Skeletal muscle tissue (tissue), 4 donors: ENCODE measurements around the gene PLAU. TPM values are rescaled to one million over a fixed set of nuclear protein-coding genes. Genes with fewer than 3 reads are reported as not detected.

ENCODE experiments used
- H3K27ac ChIP-seq: one replicate; pipeline ENCODE4 v1.7.0; 2013; ENCODE audit warnings: mild to moderate bottlenecking, low read depth, low read length, inconsistent platforms
- H3K27me3 ChIP-seq, 3 donors: one replicate each; pipeline ENCODE4 v1.7.0; 2013; ENCODE audit warnings: low read length in 3 of 3; ENCODE audit not compliant: control insufficient read depth in 3 of 3, insufficient read depth in 3 of 3
- H3K36me3 ChIP-seq, 3 donors: one replicate each; pipeline ENCODE4 v1.7.0; 2013; ENCODE audit warnings: low read length in 3 of 3; ENCODE audit not compliant: control insufficient read depth in 3 of 3, insufficient read depth in 3 of 3
- H3K4me1 ChIP-seq, 3 donors: one replicate each; pipeline ENCODE4 v1.7.0; 2013; ENCODE audit warnings: low read length in 3 of 3, mild to moderate bottlenecking in 3 of 3; ENCODE audit not compliant: control insufficient read depth in 3 of 3, insufficient read depth in 3 of 3
- H3K4me3 ChIP-seq, 3 donors: one replicate each; pipeline ENCODE4 v1.7.0; 2013; ENCODE audit warnings: low read length in 3 of 3
- H3K9ac ChIP-seq, 3 donors: one replicate each; pipeline ENCODE4 v1.7.0; 2013; ENCODE audit warnings: low read length in 3 of 3, mild to moderate bottlenecking in 3 of 3, moderate library complexity in 2 of 3, low read depth in 1 of 3
- H3K9me3 ChIP-seq, 3 donors: one replicate each; pipeline ENCODE4 v1.7.0; 2013; ENCODE audit warnings: low read length in 3 of 3; ENCODE audit not compliant: control insufficient read depth in 3 of 3
- total RNA-seq: library from RNA; depleted of rRNA; stranded (reverse); fragments of >200 nt; gene quantifications from one replicate; pipeline ENCODE4 v1.2.3, GENCODE V29; 2014
- donor health status: Osteomylitis.

Gene PLAU
- total RNA-seq, 1 donor from 2014 or later = 21.4 TPM

- Histone ChIP-seq H3K27me3 (no peaks in the 10 kb centered on the region), H3K9ac (no peak overlapping the region), H3K4me3 (no peak overlapping the region), H3K36me3 (no peaks in the 10 kb centered on the region), H3K9me3 (no peaks in the 10 kb centered on the region), H3K4me1 (peaks cover 7 to 15% (median 9%) of the 10 kb centered on the region in 3 donors), H3K27ac (no peak overlapping the region)
Observed at GRCh38 chr10:73944356-73945100, 33.6 kb downstream of the PLAU start.

- Histone ChIP-seq H3K4me1 (peaks cover 0 to 4% (median 0%) of the 10 kb centered on the region in 3 donors), H3K9me3 (no peaks in the 10 kb centered on the region), H3K36me3 (no peaks in the 10 kb centered on the region), H3K4me3 (no peak overlapping the region), H3K9ac (no peak overlapping the region), H3K27ac (no peak overlapping the region), H3K27me3 (no peaks in the 10 kb centered on the region)
Observed at GRCh38 chr10:73946253-73947145, 35.6 kb downstream of the PLAU start.

- no peak overlapping the region for H3K4me3 ChIP-seq
- H3K27ac ChIP-seq = no peak overlapping the region
- no peaks in the 10 kb centered on the region for H3K36me3 ChIP-seq
- no peaks in the 10 kb centered on the region for H3K27me3 ChIP-seq
- no peaks in the 10 kb centered on the region for H3K9me3 ChIP-seq
- no peak overlapping the region for H3K9ac ChIP-seq
- H3K4me1 ChIP-seq = no peaks in the 10 kb centered on the region
Observed at GRCh38 chr10:73948947-73949633, 38.2 kb downstream of the PLAU start.

GRCh38 chr10:73950155-73950948 lies 39.4 kb downstream of the PLAU start:
- Histone ChIP-seq H3K4me1 (no peaks in the 10 kb centered on the region), H3K27ac (no peak overlapping the region), H3K9me3 (no peaks in the 10 kb centered on the region), H3K36me3 (no peaks in the 10 kb centered on the region), H3K27me3 (no peaks in the 10 kb centered on the region), H3K9ac (no peak overlapping the region), H3K4me3 (no peak overlapping the region)

- Histone ChIP-seq H3K9ac (no peak overlapping the region), H3K27ac (no peak overlapping the region), H3K27me3 (no peaks in the 10 kb centered on the region), H3K9me3 (no peaks in the 10 kb centered on the region), H3K36me3 (no peaks in the 10 kb centered on the region), H3K4me3 (no peak overlapping the region), H3K4me1 (peaks cover 10 to 13% (median 10%) of the 10 kb centered on the region in 3 donors)
Observed at GRCh38 chr10:73953665-73954064, 42.7 kb downstream of the PLAU start.

- H3K4me3 ChIP-seq = no peak overlapping the region
- no peak overlapping the region for H3K9ac ChIP-seq
- no peaks in the 10 kb centered on the region for H3K9me3 ChIP-seq
- peaks cover 10 to 14% (median 10%) of the 10 kb centered on the region in 3 donors for H3K4me1 ChIP-seq
- H3K36me3 ChIP-seq = no peaks in the 10 kb centered on the region
- H3K27me3 ChIP-seq = no peaks in the 10 kb centered on the region
- no peak overlapping the region for H3K27ac ChIP-seq
Observed at GRCh38 chr10:73954737-73955136, 43.8 kb downstream of the PLAU start.

GRCh38 chr10:73955719-73956118 lies 44.8 kb downstream of the PLAU start:
- Histone ChIP-seq H3K27me3 (no peaks in the 10 kb centered on the region), H3K27ac (no peak overlapping the region), H3K36me3 (no peaks in the 10 kb centered on the region), H3K4me1 (peaks cover 10 to 14% (median 10%) of the 10 kb centered on the region in 3 donors), H3K9ac (no peak overlapping the region), H3K9me3 (no peaks in the 10 kb centered on the region), H3K4me3 (no peak overlapping the region)

GRCh38 chr10:73956476-73957359 lies 45.8 kb downstream of the PLAU start:
- H3K27ac ChIP-seq = peak overlapping the region; percentile 54
- peak overlapping the region in 2 of 3 donors; percentile 3 to 43 for H3K9ac ChIP-seq

More at GRCh38 chr10:73956476-73957359, 45.8 kb downstream of the PLAU start:
- no peaks in the 10 kb centered on the region for H3K9me3 ChIP-seq
- peaks cover 10 to 14% (median 10%) of the 10 kb centered on the region in 3 donors for H3K4me1 ChIP-seq
- no peak overlapping the region for H3K4me3 ChIP-seq
- no peaks in the 10 kb centered on the region for H3K36me3 ChIP-seq
- H3K27me3 ChIP-seq = no peaks in the 10 kb centered on the region
